GM12878 (cell line): ENCODE results near the gene ZDHHC7. TPM values are rescaled to one million over a fixed set of nuclear protein-coding genes. Genes with fewer than 3 reads are reported as not detected.

Experiments
- ATAC-seq: fragments of 200-7000 bp; cut with Tn5 transposase; 3 replicates; pipeline ENCODE4 v1.9.1; 2020; ENCODE audit warnings: mild to moderate bottlenecking, moderate library complexity
- BruUV-seq: library from RNA; stranded (reverse); fragments of 400-500 nt; replicated peaks from 2 replicates; lab custom pipeline; 2021; lab: Mats Ljungman, UMichigan
- CTCF ChIA-PET: fragments of 300-600 bp; sonication (Branson Sonifier 250); formaldehyde crosslinking; extraction: SDS; loops from one replicate; lab custom pipeline; 2021; ENCODE audit warnings: inconsistent platforms; lab: Yijun Ruan, JAX
- POLR2A ChIA-PET: fragments of 350-600 bp; formaldehyde crosslinking; extraction: SDS; loops from one replicate; lab custom pipeline; 2021; ENCODE audit warnings: inconsistent platforms; lab: Charles Lee
- RAD21 ChIA-PET: fragments of 300-600 bp; sonication (Branson Sonifier 250); formaldehyde crosslinking; loops from one replicate; lab custom pipeline; 2023; ENCODE audit warnings: antibody characterized with exemption; ENCODE audit not compliant: unreplicated experiment; lab: Charles Lee
- SMC1A ChIA-PET: fragments of 300-600 bp; sonication (Branson Sonifier 250); formaldehyde crosslinking; loops from one replicate; lab custom pipeline; 2023; ENCODE audit not compliant: unreplicated experiment, uncharacterized antibody; lab: Charles Lee
- DNase-seq: peaks from one replicate; pipeline ENCODE4 v3.0.0-alpha.2; 2011; ENCODE audit warnings: low read depth, low spot score
- FAIRE-seq: peaks from 3 replicates; lab custom pipeline; 2011; peaks lifted over from hg19 to GRCh38; lab: Jason Lieb, UNC
- H2AFZ ChIP-seq: 2 replicates; pipeline ENCODE4 v1.6.0; 2011; ENCODE audit warnings: low read depth, low read length, control low read depth; ENCODE audit not compliant: control insufficient read depth
- H3K27ac ChIP-seq: 2 replicates; pipeline ENCODE4 v1.5.1; 2011; ENCODE audit warnings: control low read depth; ENCODE audit not compliant: control insufficient read depth, insufficient read depth
- H3K27me3 ChIP-seq, 2 experiments: replicated peaks in 1 of 2; 2 replicates each; pipeline versions ENCODE4 v1.6.0 to v1.6.1; 2011; ENCODE audit warnings: low read length in 1 of 2; ENCODE audit not compliant: control insufficient read depth in 2 of 2, insufficient read depth in 2 of 2
- H3K36me3 ChIP-seq, 2 experiments: 2 replicates each; pipeline ENCODE4 v1.5.1; 2011; ENCODE audit warnings: low read length in 1 of 2; ENCODE audit not compliant: control insufficient read depth in 2 of 2, insufficient read depth in 2 of 2
- H3K4me1 ChIP-seq: 2 replicates; pipeline ENCODE4 v1.6.1; 2011; ENCODE audit warnings: mild to moderate bottlenecking, low read length, moderate library complexity, mixed read lengths; ENCODE audit not compliant: control insufficient read depth, insufficient read depth
- H3K4me2 ChIP-seq: 2 replicates; pipeline ENCODE4 v1.6.0; 2011; ENCODE audit warnings: control low read depth; ENCODE audit not compliant: control insufficient read depth, insufficient read depth
- H3K4me3 ChIP-seq: fragments of 200-600 bp; sonication (generic); 2 replicates; pipeline ENCODE4 v1.5.1; 2016
- H3K79me2 ChIP-seq: 2 replicates; pipeline ENCODE4 v1.6.0; 2011; ENCODE audit warnings: low read length; ENCODE audit not compliant: control insufficient read depth, insufficient read depth
- H3K9ac ChIP-seq: 2 replicates; pipeline ENCODE4 v1.8.0; 2011; ENCODE audit warnings: low read length, control low read depth, mixed read lengths; ENCODE audit not compliant: control insufficient read depth, insufficient read depth
- H3K9me3 ChIP-seq: replicated peaks from 3 replicates; pipeline ENCODE4 v1.5.1; 2011; ENCODE audit warnings: mild to moderate bottlenecking, low read length; ENCODE audit not compliant: control insufficient read depth, insufficient read depth
- H4K20me1 ChIP-seq: 2 replicates; pipeline ENCODE4 v1.6.0; 2011; ENCODE audit not compliant: control insufficient read depth, insufficient read depth
- CBFB ChIP-seq: IDR thresholded peaks from 2 replicates; pipeline ENCODE4 v1.6.1; 2016; ENCODE audit warnings: antibody characterized with exemption, low read depth
- CEBPZ ChIP-seq: fragments of 150-350 bp; IDR thresholded peaks from 2 replicates; pipeline ENCODE4 v1.6.1; 2016; ENCODE audit warnings: low read depth, low read length
- EGR1 ChIP-seq, 2 experiments: IDR thresholded peaks; 1 replicate in 1 of 2; 2 replicates in 1 of 2; pipeline ENCODE4 v1.6.1; 2011 to 2012; ENCODE audit warnings: low read depth in 2 of 2, low read length in 2 of 2, borderline replicate concordance in 1 of 2, mild to moderate bottlenecking in 1 of 2, moderate library complexity in 1 of 2
- MEF2A ChIP-seq: IDR thresholded peaks from 2 replicates; pipeline ENCODE4 v1.6.1; 2011; ENCODE audit warnings: low read depth, mild to moderate bottlenecking, low read length, moderate library complexity; ENCODE audit not compliant: insufficient read depth
- MLLT1 ChIP-seq: fragments of 450-650 bp; IDR thresholded peaks from 2 replicates; pipeline ENCODE4 v1.6.1; 2016; ENCODE audit warnings: mild to moderate bottlenecking
- NFYB ChIP-seq: IDR thresholded peaks from 2 replicates; pipeline ENCODE4 v1.6.1; 2011; ENCODE audit warnings: low read depth, mild to moderate bottlenecking, low read length, improper control_type of control experiment, moderate library complexity; ENCODE audit not compliant: insufficient read depth
- PAX8 ChIP-seq: fragments of 450-650 bp; IDR thresholded peaks from 2 replicates; pipeline ENCODE4 v1.6.1; 2017; ENCODE audit warnings: mild to moderate bottlenecking, moderate library complexity
- WGBS: methylation state at CpG from one replicate; pipeline ENCODE4 v1.1.6; 2016; ENCODE audit warnings: low lambda C conversion rate; ENCODE audit not compliant: insufficient replicate concordance, insufficient coverage; ENCODE audit errors: missing lambda C conversion rate; 5-methylcytosine and 5-hydroxymethylcytosine counted together
- in situ Hi-C: fragments of 300-500 bp; cut with MboI; formaldehyde crosslinking; loops from 9 replicates; pipeline ENCODE4 v1.14.3; 2018; ENCODE audit warnings: mixed read lengths
- intact Hi-C: fragments of 100-400 bp; cut with micrococcal nuclease; formaldehyde crosslinking; loops from one replicate; pipeline ENCODE4 v1.14.2; 2022; ENCODE audit not compliant: unreplicated experiment
- polyA plus RNA-seq, 11 experiments: library from polyadenylated mRNA; depleted of rRNA in 4 of 11; unstranded in 6 of 11; stranded (reverse) in 5 of 11; fragments of >200 nt; fragmentation: Nextera tagmentation in 4 of 11; fragmentation: Illumina TruSeq in 1 of 11; extraction: Ambion mirVana in 4 of 11; extraction: Trizol in 1 of 11; gene quantifications; 1 replicate in 1 of 11; 2 replicates in 10 of 11; pipeline versions ENCODE4 v1.2.1 to v1.2.3, GENCODE V29; 2011 to 2016; ENCODE audit warnings: inconsistent platforms in 2 of 11, missing spikeins in 2 of 11, low read depth in 1 of 11
- total RNA-seq, 4 experiments: library from RNA; depleted of rRNA in 3 of 4; stranded (reverse); fragments of >200 nt in 3 of 4; fragmentation: Illumina TruSeq in 1 of 4; extraction: Trizol in 1 of 4; gene quantifications; 2 replicates each; pipeline versions ENCODE4 v1.2.1 to v1.2.3, GENCODE V29; 2013 to 2021
- TF ChIP-seq, protein P1 (sequence below): IDR thresholded peaks from 2 replicates; pipeline ENCODE4 v1.6.1; 2011; ENCODE audit warnings: low read depth, mild to moderate bottlenecking, low read length, moderate library complexity, borderline replicate concordance; ENCODE audit errors: extremely low read depth

The ZDHHC7 gene
- total and polyA plus RNA-seq, 10 of the 15 experiments (the other 5 are each of a cell fraction or from before 2014, with no cell fraction given), result 0.87 to 26.0 (median 20.0) TPM

DNA sequence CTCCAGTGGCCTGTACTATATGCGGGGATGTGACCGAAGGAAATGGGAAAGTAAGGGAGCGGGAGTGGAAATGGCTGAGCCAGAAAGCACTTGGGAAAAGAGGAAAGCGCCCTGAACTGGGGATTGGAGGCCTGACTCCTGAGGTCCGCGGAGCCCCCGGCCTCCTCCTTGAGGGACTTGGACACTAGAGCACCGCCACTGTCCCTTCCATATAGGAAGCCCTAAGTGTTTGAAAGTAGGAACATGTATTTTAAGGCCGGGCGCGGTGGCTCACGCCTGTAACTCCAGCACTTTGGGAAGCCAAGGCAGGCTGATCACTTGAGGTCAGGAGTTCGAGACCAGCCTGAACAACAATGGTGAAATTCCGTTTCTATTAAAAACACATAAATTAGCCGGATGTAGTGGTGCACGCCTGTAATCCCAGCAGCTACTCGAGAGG is 530 bp upstream of the ZDHHC7 start:
- no peak for DNase-seq
- TSS peak; percentile 100 for BruUV-seq
- WGBS, result 15% methylated on average over 17 of the region's 17 CpGs
- ChIA-PET CTCF (interaction anchor here (0.6 to 3.1 kb wide), 6 partner anchors 13 to 748 kb away, joined by 3 to 22 read pairs (median 4); partner anchors contain the start of gene KIAA0513), POLR2A (interaction anchor here (0.6 to 2.9 kb wide), 5 partner anchors 10 to 102 kb away, joined by 3 to 21 read pairs (median 3); partner anchors contain the start of gene KIAA0513), RAD21 (interaction anchor here (1.8 kb wide), 1 partner anchor 15 kb away, joined by 7 read pairs; the partner anchor contains the start of gene KIAA0513), SMC1A (interaction anchor here (1.6 to 3.0 kb wide), 3 partner anchors 15 to 75 kb away, joined by 4 to 14 read pairs (median 6); partner anchors contain the start of gene KIAA0513)
- Histone ChIP-seq H3K4me2 (peak overlapping the region; percentile 85), H3K36me3 (no peaks in the 10 kb centered on the region), H3K4me1 (peaks cover 8% of the 10 kb centered on the region), H3K4me3 (peak overlapping the region; percentile 90), H3K79me2 (peaks cover 37% of the 10 kb centered on the region), H3K27me3 (no peaks in the 10 kb centered on the region), H3K27ac (peak overlapping the region; percentile 95), H2AFZ (peak overlapping the region; percentile 93), H3K9me3 (no peaks in the 10 kb centered on the region), H3K9ac (peak overlapping the region; percentile 96), H4K20me1 (no peaks in the 10 kb centered on the region; the same call in 1 of the 2 replicates)
- peak; percentile 4; the same call in 1 of the 2 replicates for TF ChIP-seq CBFB
- TF ChIP-seq NFYB, result no peak
- peak; percentile 83; the same call in 1 of the 2 replicates for TF ChIP-seq MLLT1
- TF ChIP-seq, protein P1, sequence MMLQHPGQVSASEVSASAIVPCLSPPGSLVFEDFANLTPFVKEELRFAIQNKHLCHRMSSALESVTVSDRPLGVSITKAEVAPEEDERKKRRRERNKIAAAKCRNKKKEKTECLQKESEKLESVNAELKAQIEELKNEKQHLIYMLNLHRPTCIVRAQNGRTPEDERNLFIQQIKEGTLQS, result no peak
- TF ChIP-seq CEBPZ, result no peak
- no peak for TF ChIP-seq MEF2A
- TF ChIP-seq EGR1 (IDR thresholded peaks at IDR 0.05; ENCODE audit: borderline replicate concordance in 1 of 2, low read depth in 2 of 2, low read length in 2 of 2), result no peak
- TF ChIP-seq PAX8, result no peak
- no peak for FAIRE-seq
- intact Hi-C loops (loop anchor here (5.0 kb wide), 1 partner anchor 75 kb away; no protein-coding TSS in a partner anchor), in situ Hi-C loops (no loop called here)
- peak; percentile 39 for ATAC-seq
